ENCODE measurements around the gene RHEBL1. TPM values are rescaled to one million over a fixed set of nuclear protein-coding genes. Genes with fewer than 3 reads are reported as not detected.

RHEBL1 gene
- total RNA-seq, 4 donors from 2014 or later: 0.96 TPM; not detected in 3

GRCh38 chr12:49040364-49040855, 29.4 kb downstream of the RHEBL1 start:
- no peak for TF ChIP-seq CTCF (IDR thresholded peaks at IDR 0.05)
- DNase-seq (ENCODE audit: low spot score) (no peak), ATAC-seq (ENCODE audit: low FRiP score) (no peak)

- TF ChIP-seq CTCF (IDR thresholded peaks at IDR 0.05): no peak
Measured at GRCh38 chr12:49039421-49040363, 30.1 kb downstream of the RHEBL1 start.

GRCh38 chr12:49038291-49038955, 31.4 kb downstream of the RHEBL1 start:
- ATAC-seq (ENCODE audit: low FRiP score): no peak
- no peak for TF ChIP-seq CTCF (IDR thresholded peaks at IDR 0.05)
- no peak for DNase-seq (ENCODE audit: low spot score)

More at GRCh38 chr12:49039421-49040363, 30.1 kb downstream of the RHEBL1 start:
- no peak for ATAC-seq (ENCODE audit: low FRiP score)
- DNase-seq (ENCODE audit: low spot score): no peak

GRCh38 chr12:49037947-49038237, 31.9 kb downstream of the RHEBL1 start:
- DNase-seq (ENCODE audit: low spot score) (no peak), ATAC-seq (ENCODE audit: low FRiP score) (no peak)
- no peak for TF ChIP-seq CTCF (IDR thresholded peaks at IDR 0.05)

GRCh38 chr12:49037111-49037946, 32.5 kb downstream of the RHEBL1 start:
- no peak for TF ChIP-seq CTCF (IDR thresholded peaks at IDR 0.05)
- ATAC-seq (ENCODE audit: low FRiP score) (no peak), DNase-seq (ENCODE audit: low spot score) (no peak)

- DNase-seq (ENCODE audit: low spot score): no peak
- TF ChIP-seq CTCF (IDR thresholded peaks at IDR 0.05): no peak
- no peak for ATAC-seq (ENCODE audit: low FRiP score)
Measured at GRCh38 chr12:49036029-49036428, 33.8 kb downstream of the RHEBL1 start.
